GM04504 (cell line): ENCODE results near the gene UTP18.

Experiments
- DNase-seq: peaks from one replicate; pipeline ENCODE4 v3.0.0-alpha.2; 2012; ENCODE audit warnings: low read depth

UTP18 gene

GRCh38 chr17:51335883-51336822 is 75.8 kb downstream of the UTP18 start:
- DNase-seq, result no peak

DNA sequence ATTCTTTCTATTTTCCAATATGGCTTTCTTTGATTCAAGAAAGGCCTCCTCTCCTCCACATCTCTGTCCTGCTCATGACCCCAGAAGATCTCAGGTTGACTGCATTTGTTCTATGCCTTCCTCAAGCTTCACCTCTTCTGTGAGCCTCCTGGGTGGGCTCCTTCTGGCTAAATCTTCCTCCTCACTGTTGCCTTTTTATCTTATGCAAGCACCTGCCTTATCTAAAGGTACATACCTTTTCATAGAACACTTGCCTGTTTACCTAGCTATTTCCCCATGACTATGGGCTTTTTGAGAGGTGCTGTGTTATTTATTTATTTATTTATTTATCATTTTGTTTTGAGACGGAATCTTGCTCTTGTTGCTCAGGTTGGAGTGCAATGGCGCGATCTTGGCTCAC is 81.1 kb downstream of the UTP18 start:
- no peak for DNase-seq

DNA sequence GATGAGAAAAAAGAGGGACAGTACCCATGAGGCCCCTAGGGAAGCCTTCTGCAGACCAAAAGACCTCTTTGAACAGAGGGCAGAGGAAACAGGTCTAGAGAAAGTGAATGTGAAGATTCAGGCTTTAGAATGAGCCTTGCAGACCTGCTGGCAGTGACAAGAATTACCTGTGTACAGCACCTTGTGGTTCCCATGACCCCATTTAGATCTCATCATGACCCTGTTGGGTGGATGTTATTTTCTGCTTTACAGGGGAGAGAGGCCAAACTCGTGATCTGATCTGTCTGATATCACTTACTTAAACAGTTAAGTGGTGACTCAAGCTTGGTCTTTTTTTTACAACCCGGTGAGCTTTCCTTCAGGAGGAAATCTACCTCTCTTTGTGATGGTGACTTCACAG is 81.9 kb downstream of the UTP18 start:
- DNase-seq, result no peak

- no peak for DNase-seq
Observed at GRCh38 chr17:51344532-51344931, 84.2 kb downstream of the UTP18 start.

- DNase-seq, result no peak
Observed at GRCh38 chr17:51346218-51346982, 86.1 kb downstream of the UTP18 start.
